Urothelium cell line (cell line): ENCODE data around the gene ANKRD33.

Source experiments
- DNase-seq: peaks from one replicate; pipeline ENCODE4 v3.0.0; 2011; ENCODE audit warnings: low spot score, mixed read lengths
- FAIRE-seq: peaks from 2 replicates; lab custom pipeline; 2011; peaks lifted over from hg19 to GRCh38; lab: Jason Lieb, UNC

The ANKRD33 gene

DNA sequence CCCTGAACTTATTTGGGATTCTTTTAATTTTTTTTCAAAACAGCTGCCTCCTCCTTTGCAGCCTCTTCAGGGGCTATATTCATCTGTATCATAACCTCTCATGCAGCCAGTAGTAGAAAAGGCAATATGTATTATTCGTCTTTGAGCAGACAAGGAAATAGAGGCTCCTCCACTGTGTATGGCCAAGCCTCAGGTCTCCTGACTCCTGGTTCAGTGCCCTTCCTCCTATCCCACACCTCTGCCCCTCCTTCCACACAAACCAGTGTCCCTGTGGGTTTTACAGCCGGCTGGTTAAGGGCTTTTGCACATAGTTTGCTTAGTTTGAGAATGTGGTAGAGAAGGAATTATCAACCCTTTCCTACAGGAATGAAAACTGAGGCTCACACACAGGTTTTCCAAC, 10.6 kb downstream of the ANKRD33 start:
- DNase-seq = no peak
- no peak for FAIRE-seq

DNA sequence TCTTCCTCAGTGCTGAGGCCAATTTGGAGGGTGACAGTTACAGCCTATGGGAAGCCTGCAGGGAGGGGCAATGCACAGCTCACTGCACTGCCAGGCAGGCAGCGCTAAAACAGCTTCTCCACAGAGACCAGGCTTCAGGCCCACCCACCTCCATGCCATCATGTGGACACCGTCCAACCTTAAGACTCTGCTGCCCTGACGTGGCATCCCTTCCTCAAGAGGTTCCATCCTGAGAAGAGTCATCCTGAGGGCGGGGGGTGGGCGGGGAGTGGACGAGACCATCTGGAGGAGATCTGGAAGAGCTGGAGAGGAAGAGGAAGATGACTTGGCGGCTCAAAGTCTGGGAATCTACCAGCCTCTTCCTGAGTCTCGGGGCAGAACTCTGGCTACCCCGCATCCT, 11.0 kb downstream of the ANKRD33 start:
- DNase-seq (no peak), FAIRE-seq (no peak)

DNA sequence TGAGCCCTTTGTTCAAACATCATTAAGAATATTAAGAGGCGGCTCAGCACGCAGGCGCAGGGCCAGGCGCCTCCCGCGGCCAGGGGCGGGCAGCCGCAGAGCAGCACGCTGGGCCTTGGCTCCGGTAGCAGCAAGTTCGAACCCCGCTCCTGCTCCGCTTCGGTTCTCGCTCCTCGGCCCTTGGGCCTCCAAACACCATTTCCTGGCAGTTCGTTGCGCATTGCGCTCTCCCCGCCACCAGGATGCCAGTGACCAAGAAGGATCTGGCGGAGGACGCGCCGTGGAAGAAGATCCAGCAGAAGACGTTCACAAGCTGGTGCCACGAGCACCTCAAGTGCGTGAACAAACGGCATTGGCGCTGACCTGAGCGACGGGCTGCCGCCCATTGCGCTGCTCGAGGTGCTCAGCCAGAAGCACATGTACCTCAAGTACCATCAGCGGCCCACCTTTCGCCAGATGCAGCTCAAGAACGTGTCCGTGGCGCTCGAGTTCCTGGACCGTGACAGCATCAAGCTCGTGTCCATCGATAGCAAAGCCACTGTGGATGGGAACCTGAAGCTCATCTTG, 12.5 kb downstream of the ANKRD33 start:
- DNase-seq (no peak), FAIRE-seq (no peak)

DNA sequence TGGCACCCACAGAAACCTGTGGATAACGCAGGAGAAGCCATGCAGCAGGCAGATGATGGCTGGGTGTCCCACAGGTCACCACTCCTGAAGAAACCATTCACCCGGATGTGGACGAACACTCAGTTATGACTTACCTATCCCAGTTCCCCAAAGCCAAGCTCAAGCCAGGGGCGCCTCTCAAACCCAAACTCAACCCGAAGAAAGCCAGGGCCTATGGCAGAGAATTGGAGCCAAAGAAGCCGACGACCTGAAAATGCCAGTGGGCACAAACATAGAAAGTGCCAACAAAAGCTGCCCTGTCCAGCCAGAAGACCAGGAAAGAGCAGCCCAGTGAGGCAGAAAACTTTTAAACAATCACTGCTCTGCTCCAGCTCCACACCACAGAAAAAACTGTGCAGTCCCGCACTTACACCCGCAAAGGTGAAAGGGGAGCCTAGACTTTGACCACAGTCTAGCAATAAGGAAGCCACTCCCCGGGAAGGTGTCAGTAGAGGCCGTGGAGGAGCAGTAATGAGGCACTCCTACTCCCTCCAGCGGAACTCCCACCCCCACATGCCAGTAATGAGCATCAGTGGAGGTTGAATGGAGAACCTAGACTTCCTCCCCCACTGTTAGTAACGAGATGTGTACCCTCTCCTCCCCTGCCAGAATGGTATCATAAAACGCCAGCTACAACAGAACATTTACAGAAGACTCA, 13.4 kb downstream of the ANKRD33 start:
- no peak for DNase-seq
- FAIRE-seq = no peak

DNA sequence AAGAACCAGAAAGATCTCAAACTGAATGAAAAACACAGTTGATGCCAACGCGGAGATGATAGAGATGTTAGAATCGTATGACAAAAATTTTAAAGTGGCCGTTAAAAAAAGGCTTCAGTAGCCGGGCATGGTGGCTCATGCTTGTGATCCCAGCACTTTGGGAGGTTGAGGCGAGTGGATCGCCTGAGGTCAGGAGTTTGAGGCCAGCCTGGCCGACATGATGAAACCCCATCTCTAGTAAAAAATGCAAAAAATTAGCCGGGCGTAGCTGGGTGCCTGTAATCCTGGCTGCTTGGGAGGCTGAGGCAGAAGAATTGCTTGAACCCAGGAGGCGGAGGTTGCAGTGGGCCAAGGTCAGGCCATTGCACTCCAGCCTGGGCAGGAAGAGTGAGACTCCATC, 14.0 kb downstream of the ANKRD33 start:
- no peak for FAIRE-seq
- DNase-seq = no peak

DNA sequence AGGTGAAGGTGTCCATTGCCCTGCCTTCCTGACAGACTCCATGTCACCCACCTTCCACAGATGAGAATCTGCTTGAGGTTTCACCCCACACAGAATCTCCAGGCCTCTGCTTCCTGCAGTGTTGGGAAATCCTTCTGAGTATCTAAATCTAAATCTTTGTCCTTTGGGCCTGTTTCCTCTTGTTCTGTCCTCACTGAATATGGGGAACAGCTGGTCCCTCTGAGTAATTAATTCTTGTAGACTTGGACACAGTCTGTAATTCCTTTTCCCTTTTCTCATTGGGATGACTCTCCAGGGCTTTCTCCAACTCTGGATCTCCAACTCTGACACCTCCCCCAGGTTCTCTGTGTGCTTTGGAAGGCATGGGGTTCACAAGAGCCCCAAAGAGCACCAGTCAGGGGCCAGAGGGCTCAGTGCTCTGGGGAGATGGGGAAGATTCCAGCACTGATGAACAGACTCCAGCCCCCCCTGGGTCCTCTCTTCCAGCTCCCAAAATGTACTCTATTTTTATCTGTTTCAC, 17.1 kb downstream of the ANKRD33 start:
- DNase-seq = no peak
- no peak for FAIRE-seq

DNA sequence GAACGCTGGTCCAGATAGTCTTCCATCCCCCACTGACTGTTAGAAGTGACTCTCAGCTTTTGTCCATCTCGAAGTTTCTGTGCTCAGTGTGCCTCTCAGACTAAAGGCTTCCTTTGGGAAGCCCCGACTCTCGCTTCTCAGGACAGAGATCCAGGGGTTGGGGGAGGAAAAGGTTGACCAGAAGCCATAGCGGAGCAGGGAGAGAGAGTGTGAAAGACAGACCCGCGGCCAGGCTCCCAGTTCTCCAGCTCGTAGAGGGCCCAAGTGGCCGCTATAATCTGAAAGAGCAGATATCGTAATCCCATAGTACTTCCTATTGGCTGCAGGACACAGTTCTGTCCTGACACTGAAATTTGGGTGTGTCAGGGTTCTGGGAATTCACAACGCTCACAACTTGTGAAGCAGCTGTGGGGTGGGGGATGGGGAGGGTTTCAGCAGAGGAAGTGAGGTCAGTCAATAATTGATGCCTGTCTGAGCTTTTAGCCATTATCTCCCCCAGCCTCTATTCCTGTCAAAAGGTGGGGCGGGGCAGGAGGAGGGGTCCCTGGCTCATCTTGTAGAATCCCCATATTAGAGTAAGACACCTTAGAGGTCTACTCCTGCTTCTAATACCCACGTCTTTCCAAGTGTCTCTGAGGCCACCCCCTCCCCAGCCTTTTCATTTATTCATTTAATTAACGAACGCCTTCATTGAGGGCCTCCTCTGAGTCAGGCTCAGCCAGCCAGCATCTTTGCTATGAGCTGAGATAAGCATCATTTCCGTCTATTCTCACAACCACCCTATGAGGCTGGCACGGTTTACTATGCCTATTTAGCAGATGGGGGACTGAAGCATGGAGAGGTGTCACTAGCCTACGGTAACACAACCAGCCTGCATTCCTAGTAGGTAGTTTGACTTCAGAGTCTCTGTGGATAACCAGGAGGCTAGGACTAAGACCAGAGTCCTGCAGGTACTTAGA, 17.8 kb downstream of the ANKRD33 start:
- DNase-seq = no peak

DNA sequence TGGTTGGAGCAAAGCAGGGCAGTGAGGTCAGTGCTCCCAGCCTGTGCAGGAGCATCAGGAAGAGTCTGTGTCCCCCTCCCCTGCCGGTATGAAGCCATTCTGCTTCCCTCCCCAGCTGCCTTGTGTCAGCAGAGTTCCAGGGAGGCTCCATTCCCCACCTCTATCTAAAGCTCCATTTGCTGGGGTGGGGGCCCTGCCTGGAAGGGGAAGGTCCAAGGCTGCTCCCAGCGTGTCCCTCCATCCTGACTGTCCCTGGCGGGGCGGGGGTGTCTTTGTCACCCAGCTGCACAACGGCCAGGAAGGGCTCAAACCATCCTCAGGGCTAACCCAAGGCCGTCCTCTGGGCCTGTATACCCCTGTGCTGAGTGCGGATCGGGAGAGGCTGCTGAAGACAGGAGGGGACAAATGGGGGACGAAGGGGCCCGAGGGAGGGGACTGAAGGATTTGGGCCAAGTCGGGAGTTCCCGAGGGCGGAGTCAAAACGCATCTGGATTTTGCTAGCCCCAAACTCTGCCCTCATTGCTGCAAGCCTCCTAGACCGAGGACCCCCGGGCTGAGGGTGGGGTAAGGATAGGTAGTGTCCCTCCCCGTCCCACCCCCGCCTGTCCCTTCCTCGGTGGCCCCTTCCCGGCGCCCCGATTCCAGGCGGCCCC, 18.7 kb downstream of the ANKRD33 start:
- DNase-seq (no peak), FAIRE-seq (no peak)

More for the DNA sequence above, 17.8 kb downstream of the ANKRD33 start:
- FAIRE-seq = no peak

DNA sequence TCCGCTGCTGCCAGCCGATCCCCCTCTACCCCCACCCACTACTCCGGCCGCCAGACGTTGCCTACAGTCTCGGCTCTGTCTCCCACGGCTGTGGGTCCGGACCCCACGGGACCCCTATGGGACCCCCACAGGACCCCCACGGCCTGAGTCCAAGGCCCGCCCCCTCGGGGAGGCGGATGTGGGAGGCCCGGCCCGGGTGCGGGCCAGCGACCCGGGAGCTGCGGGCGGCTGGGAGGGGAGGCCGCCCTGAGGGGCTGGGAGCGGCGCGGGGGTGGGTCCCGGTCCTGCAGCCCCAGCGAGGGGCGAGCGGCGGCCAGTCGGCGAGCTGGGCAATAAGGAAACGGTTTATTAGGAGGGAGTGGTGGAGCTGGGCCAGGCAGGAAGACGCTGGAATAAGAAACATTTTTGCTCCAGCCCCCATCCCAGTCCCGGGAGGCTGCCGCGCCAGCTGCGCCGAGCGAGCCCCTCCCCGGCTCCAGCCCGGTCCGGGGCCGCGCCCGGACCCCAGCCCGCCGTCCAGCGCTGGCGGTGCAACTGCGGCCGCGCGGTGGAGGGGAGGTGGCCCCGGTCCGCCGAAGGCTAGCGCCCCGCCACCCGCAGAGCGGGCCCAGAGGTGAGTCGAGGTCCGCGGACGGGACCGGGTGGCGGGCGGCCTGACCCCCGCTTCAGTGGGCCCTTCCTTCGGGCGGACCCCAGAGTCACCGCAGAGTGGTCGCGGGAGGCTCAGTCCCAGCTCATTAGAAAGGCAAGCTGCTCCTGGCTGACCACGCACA, 19.4 kb downstream of the ANKRD33 start, which contains the start of gene ACVRL1:
Gene ACVRL1, plus strand, starts transcription at position 422 of the 773 bp plus-strand sequence. CDS start 4,971 bp downstream, outside the sequence.
- FAIRE-seq (no peak), DNase-seq (no peak)

DNA sequence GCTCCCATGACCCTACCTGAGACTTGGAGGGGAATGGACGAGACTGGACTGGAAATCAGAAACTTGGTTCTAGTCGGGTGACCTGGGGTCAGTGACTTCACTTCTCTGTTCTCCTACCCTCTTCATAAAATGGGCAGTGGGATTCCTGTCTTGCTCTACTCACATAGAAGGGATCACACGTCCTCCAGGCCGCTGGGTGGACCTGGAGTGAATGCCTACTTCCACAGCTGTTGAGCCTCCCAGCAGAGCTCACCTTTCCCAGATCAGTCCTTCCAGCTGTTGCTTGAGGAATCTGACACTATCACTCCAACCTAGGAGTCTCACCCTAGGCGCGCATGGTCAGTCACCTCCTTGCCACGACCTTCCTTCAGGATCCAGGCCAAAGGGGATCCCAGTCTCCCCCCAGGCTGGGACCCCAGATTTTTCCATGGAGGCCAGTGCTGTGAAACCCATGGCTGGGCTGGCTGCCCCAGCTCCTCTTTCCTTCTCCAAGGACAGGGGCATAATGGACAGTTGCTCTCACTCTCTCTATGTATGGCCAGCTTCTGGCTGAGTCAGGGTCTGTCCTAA, 20.0 kb downstream of the ANKRD33 start:
- no peak for FAIRE-seq

DNA sequence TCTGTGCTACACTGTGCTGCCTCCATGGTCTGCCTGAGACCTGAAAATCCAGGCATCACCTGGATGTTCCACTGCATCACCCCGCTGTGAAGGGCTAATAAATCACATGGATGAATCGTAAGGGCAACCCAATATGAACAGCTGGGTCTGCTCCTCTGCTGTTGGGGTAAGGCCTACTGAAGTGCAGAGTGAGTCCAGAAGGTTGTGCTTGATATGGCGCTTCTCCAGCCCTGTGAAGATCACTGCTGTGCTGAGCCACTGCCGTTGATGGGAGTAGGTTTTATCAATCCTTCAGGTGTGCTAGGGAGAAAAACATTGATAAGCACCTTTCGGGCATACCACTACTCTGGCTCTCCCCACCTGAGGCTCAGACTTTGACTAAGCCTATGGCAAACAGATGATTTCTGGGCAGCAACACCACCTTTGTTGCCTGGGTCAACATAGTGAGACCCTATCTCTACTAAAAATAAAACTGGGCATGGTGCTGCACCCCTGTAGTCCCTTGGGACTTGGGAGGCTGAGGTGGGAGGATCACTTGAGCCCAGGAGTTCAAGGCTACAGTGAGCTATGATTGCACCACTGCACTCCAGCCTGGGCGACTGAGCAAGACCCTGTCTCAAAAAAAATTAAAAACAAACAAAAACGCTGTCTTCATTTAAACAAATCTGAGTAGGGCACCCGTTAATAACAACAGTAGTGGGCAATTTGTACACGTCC, 21.1 kb downstream of the ANKRD33 start:
- DNase-seq = no peak
- no peak for FAIRE-seq

More for the DNA sequence above, 20.0 kb downstream of the ANKRD33 start:
- DNase-seq = no peak

DNA sequence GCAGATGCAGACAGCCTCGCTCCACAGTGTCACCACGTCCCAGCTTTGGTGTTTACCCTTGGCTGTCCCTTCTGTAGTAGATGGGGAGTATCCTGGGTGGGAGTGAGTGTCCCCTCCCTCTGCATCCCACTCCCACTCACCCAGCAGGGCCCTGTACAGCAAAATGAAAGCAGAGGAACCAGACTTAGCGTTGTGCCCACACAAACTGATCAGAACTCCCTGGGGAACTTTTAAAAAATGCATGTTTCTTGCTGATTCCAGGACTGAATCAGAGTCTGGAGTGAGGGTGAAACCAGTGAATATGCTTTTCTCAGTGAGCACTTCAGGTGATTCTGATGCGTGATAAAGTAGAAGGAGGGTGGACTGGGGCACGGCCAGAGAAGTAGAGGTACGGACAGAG, 22.3 kb downstream of the ANKRD33 start:
- FAIRE-seq = no peak
- DNase-seq = no peak

DNA sequence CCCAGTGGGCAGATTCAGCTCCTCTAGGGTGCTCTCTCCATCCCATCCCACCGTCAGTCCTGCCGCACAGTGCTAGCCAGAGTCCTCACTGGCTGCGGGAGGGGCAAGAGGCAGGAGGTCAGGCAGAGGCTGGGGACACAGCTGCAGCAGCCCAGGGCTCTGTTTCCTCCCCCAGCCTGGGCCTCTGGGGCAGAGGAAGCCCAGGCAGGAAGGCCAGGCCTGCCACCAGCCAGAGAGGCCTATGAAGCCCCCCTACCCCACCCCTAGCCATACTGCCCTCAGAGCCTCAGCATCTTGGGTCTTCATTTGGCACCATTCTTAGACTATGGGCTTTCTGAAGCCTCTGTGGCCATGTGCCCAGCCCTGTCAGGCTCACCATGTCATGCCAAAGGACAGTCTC, 22.8 kb downstream of the ANKRD33 start:
- DNase-seq = no peak
- FAIRE-seq = no peak

DNA sequence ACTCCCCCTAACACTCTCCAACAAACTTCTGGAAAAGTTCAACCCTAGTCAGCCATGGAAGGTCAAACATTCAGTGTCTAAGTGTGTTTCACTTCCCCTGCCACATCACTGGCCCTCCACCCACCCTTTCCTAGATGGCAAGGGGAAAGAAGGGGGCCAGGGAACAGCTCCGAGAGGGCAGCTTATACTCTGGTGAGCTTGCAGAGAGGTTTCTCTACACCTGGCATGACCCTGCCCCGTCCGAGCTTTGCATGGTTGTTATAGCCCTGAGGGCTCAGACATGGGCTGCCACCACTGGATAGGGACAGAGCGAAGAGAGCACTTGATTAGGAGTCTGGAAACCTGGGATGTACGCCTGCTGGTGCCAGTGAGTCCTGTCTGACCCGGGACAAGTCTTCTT, 23.4 kb downstream of the ANKRD33 start:
- no peak for DNase-seq
- no peak for FAIRE-seq

DNA sequence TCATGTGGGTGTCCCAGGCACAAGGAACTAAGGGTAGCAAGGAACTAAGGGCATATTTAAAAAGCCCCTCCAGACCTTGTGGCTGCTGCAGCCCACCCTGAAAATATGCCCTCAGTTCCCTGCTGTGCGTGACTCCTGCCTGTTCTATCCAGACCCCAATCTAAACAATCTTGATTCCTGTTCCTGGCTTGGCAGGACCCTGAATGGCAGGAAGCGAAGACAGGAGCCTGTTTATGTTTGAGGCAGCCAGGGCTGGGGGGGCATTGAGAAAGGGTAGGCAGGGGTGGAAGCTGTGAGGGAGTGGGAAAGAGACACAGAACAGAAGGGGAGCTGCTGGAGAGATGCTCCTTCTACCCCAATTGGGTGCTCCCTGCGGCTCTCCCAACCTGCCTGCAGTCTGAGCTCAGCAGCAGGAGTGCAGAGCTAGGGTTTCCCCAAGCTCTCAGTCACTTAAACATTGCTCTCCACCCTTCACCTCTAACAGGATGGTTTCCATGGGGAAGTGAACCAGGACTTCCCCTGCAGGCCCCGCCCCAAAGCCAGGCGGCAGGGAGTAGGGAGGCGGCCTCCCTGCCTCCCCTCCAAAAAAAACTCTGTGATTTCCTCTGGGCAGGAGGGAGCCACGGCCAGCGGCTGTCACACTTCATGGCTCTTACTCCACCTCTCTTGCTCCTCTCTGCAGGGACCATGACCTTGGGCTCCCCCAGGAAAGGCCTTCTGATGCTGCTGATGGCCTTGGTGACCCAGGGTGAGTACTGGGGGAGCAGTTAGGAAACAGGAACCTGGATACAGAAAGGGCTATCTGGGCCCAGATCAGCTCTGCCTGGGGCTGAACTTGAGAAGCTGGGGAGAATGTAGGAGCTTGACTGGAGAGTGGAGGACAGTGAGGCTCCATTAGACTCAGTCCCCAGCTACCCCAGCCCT, 24.1 kb downstream of the ANKRD33 start:
- FAIRE-seq (no peak), DNase-seq (no peak)

DNA sequence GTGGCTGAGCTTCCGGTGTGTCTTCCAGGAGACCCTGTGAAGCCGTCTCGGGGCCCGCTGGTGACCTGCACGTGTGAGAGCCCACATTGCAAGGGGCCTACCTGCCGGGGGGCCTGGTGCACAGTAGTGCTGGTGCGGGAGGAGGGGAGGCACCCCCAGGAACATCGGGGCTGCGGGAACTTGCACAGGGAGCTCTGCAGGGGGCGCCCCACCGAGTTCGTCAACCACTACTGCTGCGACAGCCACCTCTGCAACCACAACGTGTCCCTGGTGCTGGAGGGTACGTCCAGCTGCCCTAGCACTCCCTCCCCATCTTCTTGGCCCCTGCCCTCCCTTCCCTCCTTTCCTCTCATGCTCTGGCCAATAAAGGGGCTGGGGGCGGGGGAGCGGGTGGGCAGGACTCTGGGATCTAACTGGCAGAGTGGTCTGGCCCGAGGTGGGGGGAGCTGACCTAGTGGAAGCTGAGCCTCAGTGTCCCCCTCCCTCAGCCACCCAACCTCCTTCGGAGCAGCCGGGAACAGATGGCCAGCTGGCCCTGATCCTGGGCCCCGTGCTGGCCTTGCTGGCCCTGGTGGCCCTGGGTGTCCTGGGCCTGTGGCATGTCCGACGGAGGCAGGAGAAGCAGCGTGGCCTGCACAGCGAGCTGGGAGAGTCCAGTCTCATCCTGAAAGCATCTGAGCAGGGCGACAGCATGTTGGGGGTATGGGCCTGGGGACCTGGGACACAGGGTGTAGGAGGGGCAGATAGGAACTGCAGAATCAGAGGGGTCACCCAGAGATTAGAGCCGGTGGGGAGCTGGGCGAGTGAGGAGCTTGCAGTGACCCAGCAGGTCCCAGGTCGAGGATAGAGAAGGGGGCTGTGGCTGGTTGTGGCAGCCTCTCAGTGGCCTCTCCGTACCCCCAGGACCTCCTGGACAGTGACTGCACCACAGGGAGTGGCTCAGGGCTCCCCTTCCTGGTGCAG, 25.4 kb downstream of the ANKRD33 start:
- FAIRE-seq (no peak), DNase-seq (no peak)
